H1 (cell line): ENCODE data around the gene ASRGL1. TPM values are rescaled to one million over a fixed set of nuclear protein-coding genes. Genes with fewer than 3 reads are reported as not detected.

Experiments used
- CTCF ChIA-PET: fragments of 300-600 bp; sonication (Branson Sonifier 250); formaldehyde crosslinking; loops from one replicate; lab custom pipeline; 2021; ENCODE audit not compliant: partially characterized antibody; lab: Charles Lee
- POLR2A ChIA-PET: fragments of 300-600 bp; sonication (Branson Sonifier 250); formaldehyde crosslinking; loops from one replicate; lab custom pipeline; 2021; ENCODE audit warnings: inconsistent platforms; ENCODE audit not compliant: partially characterized antibody; lab: Charles Lee
- DNase-seq, 2 experiments: peaks; one replicate each; pipeline versions ENCODE4 v3.0.0 to v3.0.0-alpha.2; 2010 to 2022; ENCODE audit warnings: low spot score in 2 of 2, low read depth in 1 of 2, mixed read lengths in 1 of 2
- FAIRE-seq: peaks from 2 replicates; lab custom pipeline; 2011; peaks lifted over from hg19 to GRCh38; lab: Jason Lieb, UNC
- H2AFZ ChIP-seq: 2 replicates; pipeline ENCODE4 v1.8.1; 2012; ENCODE audit warnings: low read length, inconsistent platforms
- H2AK5ac ChIP-seq: 2 replicates; pipeline ENCODE4 v1.6.1; 2013; ENCODE audit warnings: low read depth, low read length
- H2BK120ac ChIP-seq: replicated peaks from 2 replicates; pipeline ENCODE3; 2013; ENCODE audit warnings: low read depth, low read length, inconsistent platforms
- H2BK12ac ChIP-seq: 2 replicates; pipeline ENCODE4 v1.6.1; 2013; ENCODE audit warnings: low read depth, low read length
- H2BK15ac ChIP-seq: 2 replicates; pipeline ENCODE4 v1.6.1; 2013; ENCODE audit warnings: low read length
- H2BK20ac ChIP-seq: 2 replicates; pipeline ENCODE4 v1.6.1; 2013; ENCODE audit warnings: low read length
- H2BK5ac ChIP-seq: 2 replicates; pipeline ENCODE4 v1.6.1; 2013; ENCODE audit warnings: low read depth, low read length
- H3K14ac ChIP-seq: 2 replicates; pipeline ENCODE4 v1.6.1; 2013; ENCODE audit warnings: inconsistent platforms; ENCODE audit not compliant: insufficient read length
- H3K18ac ChIP-seq: 2 replicates; pipeline ENCODE4 v1.6.1; 2013; ENCODE audit warnings: low read length; ENCODE audit errors: extremely low read depth
- H3K23ac ChIP-seq: 2 replicates; pipeline ENCODE4 v1.6.1; 2013; ENCODE audit warnings: inconsistent platforms; ENCODE audit not compliant: insufficient read length
- H3K23me2 ChIP-seq: 2 replicates; pipeline ENCODE4 v1.6.1; 2013; ENCODE audit warnings: low read depth, low read length
- H3K27ac ChIP-seq: 2 replicates; pipeline ENCODE4 v1.6.1; 2011; ENCODE audit warnings: low read depth, low read length, inconsistent platforms
- H3K27me3 ChIP-seq, 4 experiments: replicated peaks in 1 of 4; 1 replicate in 1 of 4; 2 replicates in 3 of 4; pipeline versions ENCODE4 v1.6.1 to v1.8.1; 2011 to 2013; ENCODE audit warnings: low read length in 3 of 4, mild to moderate bottlenecking in 3 of 4, inconsistent platforms in 2 of 4, mixed read lengths in 2 of 4, moderate library complexity in 1 of 4; ENCODE audit not compliant: control insufficient read depth in 3 of 4, insufficient read depth in 3 of 4; ENCODE audit errors: extremely low read depth in 1 of 4
- H3K36me3 ChIP-seq, 4 experiments: 2 replicates each; pipeline versions ENCODE4 v1.6.1 to v1.8.1; 2011 to 2013; ENCODE audit warnings: mild to moderate bottlenecking in 4 of 4, low read length in 3 of 4, moderate library complexity in 2 of 4, control low read depth in 1 of 4, inconsistent platforms in 1 of 4; ENCODE audit not compliant: insufficient read depth in 4 of 4, control insufficient read depth in 2 of 4
- H3K4ac ChIP-seq: replicated peaks from 2 replicates; pipeline ENCODE3; 2013; ENCODE audit warnings: low read length, low read depth, mixed read lengths, inconsistent platforms; ENCODE audit not compliant: insufficient read length
- H3K4me1 ChIP-seq, 4 experiments: replicated peaks in 1 of 4; 1 replicate in 1 of 4; 2 replicates in 3 of 4; pipeline versions ENCODE4 v1.6.1 to v1.8.1; 2011 to 2013; ENCODE audit warnings: low read length in 3 of 4, inconsistent platforms in 2 of 4, mixed read lengths in 1 of 4; ENCODE audit not compliant: insufficient read depth in 4 of 4, control insufficient read depth in 3 of 4
- H3K4me2 ChIP-seq, 2 experiments: 2 replicates each; pipeline versions ENCODE4 v1.6.1 to v1.8.1; 2011 to 2013; ENCODE audit warnings: low read depth in 2 of 2, low read length in 2 of 2, control low read depth in 1 of 2, inconsistent platforms in 1 of 2, mild to moderate bottlenecking in 1 of 2; ENCODE audit not compliant: insufficient read depth in 1 of 2
- H3K4me3 ChIP-seq, 4 experiments: fragments of 200-600, 300-600 bp in 1 of 4; sonication (generic), shearing (Covaris generic), sonication (Bioruptor Twin) in 1 of 4; 2 replicates each; pipeline versions ENCODE4 v1.5.1 to v1.8.1; 2011 to 2016; ENCODE audit warnings: low read length in 4 of 4, low read depth in 3 of 4, control low read depth in 2 of 4, inconsistent platforms in 2 of 4, mild to moderate bottlenecking in 2 of 4, mixed read lengths in 1 of 4, moderate library complexity in 1 of 4; ENCODE audit not compliant: insufficient read depth in 2 of 4; ENCODE audit errors: extremely low read depth in 1 of 4
- H3K56ac ChIP-seq: replicated peaks from 2 replicates; pipeline ENCODE3; 2013; ENCODE audit warnings: low read depth, mild to moderate bottlenecking, mixed read lengths, low read length, inconsistent platforms; ENCODE audit not compliant: insufficient read length
- H3K79me1 ChIP-seq: 2 replicates; pipeline ENCODE4 v1.6.1; 2013; ENCODE audit warnings: low read depth, low read length, control low read depth
- H3K79me2 ChIP-seq, 2 experiments: 2 replicates each; pipeline versions ENCODE4 v1.6.1 to v1.8.1; 2012 to 2013; ENCODE audit warnings: low read length in 2 of 2, mild to moderate bottlenecking in 2 of 2, inconsistent platforms in 1 of 2; ENCODE audit not compliant: insufficient read depth in 2 of 2, control insufficient read depth in 1 of 2
- H3K9ac ChIP-seq, 4 experiments: replicated peaks in 1 of 4; 1 replicate in 1 of 4; 2 replicates in 3 of 4; pipeline versions ENCODE4 v1.6.1 to v1.8.1; 2011 to 2013; ENCODE audit warnings: low read depth in 3 of 4, low read length in 3 of 4, control low read depth in 2 of 4, mild to moderate bottlenecking in 2 of 4, moderate library complexity in 2 of 4, inconsistent platforms in 1 of 4; ENCODE audit errors: extremely low read depth in 1 of 4
- H3K9me3 ChIP-seq, 2 experiments: 2 replicates each; pipeline versions ENCODE4 v1.6.1 to v1.8.1; 2012 to 2013; ENCODE audit warnings: mild to moderate bottlenecking in 2 of 2, moderate library complexity in 2 of 2, control low read depth in 1 of 2, inconsistent platforms in 1 of 2, low read depth in 1 of 2, low read length in 1 of 2, mixed read lengths in 1 of 2; ENCODE audit not compliant: insufficient read depth in 2 of 2
- H4K20me1 ChIP-seq, 2 experiments: replicated peaks in 1 of 2; 2 replicates each; pipeline versions ENCODE3 to v1.8.1; 2011 to 2013; ENCODE audit warnings: inconsistent platforms in 2 of 2, low read length in 2 of 2, mild to moderate bottlenecking in 1 of 2; ENCODE audit not compliant: insufficient read depth in 2 of 2, control insufficient read depth in 1 of 2
- H4K5ac ChIP-seq: 2 replicates; pipeline ENCODE4 v1.6.1; 2013; ENCODE audit warnings: low read length, low read depth, mixed read lengths, inconsistent platforms; ENCODE audit not compliant: insufficient read length
- H4K8ac ChIP-seq: 2 replicates; pipeline ENCODE4 v1.8.0; 2013; ENCODE audit warnings: mild to moderate bottlenecking, moderate library complexity, low read length, inconsistent platforms; ENCODE audit not compliant: insufficient read depth; ENCODE audit errors: extremely low read depth
- H4K91ac ChIP-seq: replicated peaks from 2 replicates; pipeline ENCODE3; 2013; ENCODE audit warnings: low read length, mixed read lengths, inconsistent platforms; ENCODE audit not compliant: insufficient read length
- ASH2L ChIP-seq: fragments of 200-600, 300-600 bp; sonication (generic); IDR thresholded peaks from one replicate; pipeline ENCODE4 v1.7.1; 2017; ENCODE audit warnings: low read length
- CBX8 ChIP-seq: fragments of 300-800, 300-1000 bp; sonication (generic); IDR thresholded peaks from 2 replicates; pipeline ENCODE4 v1.7.1; 2016; ENCODE audit warnings: low read depth, low read length, borderline replicate concordance
- CHD1 ChIP-seq: IDR thresholded peaks from 2 replicates; pipeline ENCODE4 v1.6.1; 2012; ENCODE audit warnings: low read depth, low read length, improper control_type of control experiment
- CHD2 ChIP-seq: IDR thresholded peaks from 2 replicates; pipeline ENCODE4 v1.6.1; 2012; ENCODE audit warnings: low read length, improper control_type of control experiment
- EZH2 ChIP-seq: fragments of 200-600 bp; sonication (generic); IDR thresholded peaks from 2 replicates; pipeline ENCODE4 v1.7.1; 2012; ENCODE audit warnings: low read depth, mild to moderate bottlenecking, moderate library complexity, low read length, inconsistent platforms; ENCODE audit not compliant: severe bottlenecking
- HDAC2 ChIP-seq, 2 experiments: fragments of 300-600 bp in 1 of 2; sonication (generic) in 1 of 2; IDR thresholded peaks; 2 replicates each; pipeline ENCODE4 v1.6.1; 2011 to 2012; ENCODE audit warnings: low read depth in 2 of 2, low read length in 2 of 2, mild to moderate bottlenecking in 2 of 2, moderate library complexity in 2 of 2, borderline replicate concordance in 1 of 2, inconsistent platforms in 1 of 2
- JUND ChIP-seq: IDR thresholded peaks from 2 replicates; pipeline ENCODE4 v1.6.1; 2011; ENCODE audit warnings: mild to moderate bottlenecking, improper control_type of control experiment, low read length
- KDM1A ChIP-seq: fragments of 200-600, 300-600 bp; sonication (generic); IDR thresholded peaks from 2 replicates; pipeline ENCODE4 v1.7.1; 2016; ENCODE audit warnings: mild to moderate bottlenecking, low read length, borderline replicate concordance
- MAFK ChIP-seq: IDR thresholded peaks from 2 replicates; pipeline ENCODE4 v1.6.1; 2012; ENCODE audit warnings: low read depth, mild to moderate bottlenecking, improper control_type of control experiment, low read length
- SIN3A ChIP-seq, 2 experiments: IDR thresholded peaks in 1 of 2; conservative IDR thresholded peaks in 1 of 2; 2 replicates each; pipeline ENCODE4 v1.6.1; 2011 to 2012; ENCODE audit warnings: low read length in 2 of 2, improper control_type of control experiment in 1 of 2, low read depth in 1 of 2, mild to moderate bottlenecking in 1 of 2
- SIRT6 ChIP-seq: IDR thresholded peaks from one replicate; pipeline ENCODE4 v1.7.1; 2012; ENCODE audit warnings: low read length, inconsistent platforms
- SIX5 ChIP-seq: IDR thresholded peaks from 2 replicates; pipeline ENCODE4 v1.6.1; 2011; ENCODE audit warnings: mild to moderate bottlenecking, low read depth, low read length
- SRF ChIP-seq: IDR thresholded peaks from 2 replicates; pipeline ENCODE4 v1.6.1; 2011; ENCODE audit warnings: mild to moderate bottlenecking, low read depth, low read length, moderate library complexity
- YY1 ChIP-seq: IDR thresholded peaks from 2 replicates; pipeline ENCODE4 v1.6.1; 2011; ENCODE audit warnings: low read depth, mild to moderate bottlenecking, low read length
- WGBS, 2 experiments: shearing (Covaris generic) in 1 of 2; methylation state at CpG; one replicate each; pipeline versions ENCODE4 v1.1.6 to v1.1.7; 2013 to 2015; ENCODE audit warnings: low lambda C conversion rate in 2 of 2, mixed read lengths in 2 of 2, inconsistent platforms in 1 of 2, low coverage in 1 of 2, missing lambda C conversion rate in 1 of 2; ENCODE audit not compliant: insufficient replicate concordance in 2 of 2, insufficient coverage in 1 of 2, insufficient read length in 1 of 2; ENCODE audit errors: extremely low coverage in 1 of 2, missing lambda C conversion rate in 1 of 2; 5-methylcytosine and 5-hydroxymethylcytosine counted together
- polyA plus RNA-seq, 7 experiments: library from polyadenylated mRNA; depleted of rRNA in 3 of 7; stranded (reverse) in 5 of 7; unstranded in 2 of 7; fragments of >200 nt in 5 of 7; fragments of 200-250 nt in 2 of 7; gene quantifications; 1 replicate in 5 of 7; 2 replicates in 1 of 7; 4 replicates in 1 of 7; pipeline versions ENCODE4 v1.2.1 to v1.2.3, GENCODE V29; 2011 to 2013; ENCODE audit warnings: missing spikeins in 2 of 7, mixed read lengths in 2 of 7
- total RNA-seq: library from RNA; stranded (reverse); fragmentation: NEBNext Ultra II Directional; extraction: Animal tissue kit (Norgen Biotek cat#: 25700); gene quantifications from 2 replicates; pipeline ENCODE4 v1.2.1, GENCODE V29; 2021

ASRGL1 gene
- total and polyA plus RNA-seq, 2 of the 8 experiments (the other 6 are each of a cell fraction or from before 2014, with no cell fraction given), result 19.9 to 23.5 TPM

DNA sequence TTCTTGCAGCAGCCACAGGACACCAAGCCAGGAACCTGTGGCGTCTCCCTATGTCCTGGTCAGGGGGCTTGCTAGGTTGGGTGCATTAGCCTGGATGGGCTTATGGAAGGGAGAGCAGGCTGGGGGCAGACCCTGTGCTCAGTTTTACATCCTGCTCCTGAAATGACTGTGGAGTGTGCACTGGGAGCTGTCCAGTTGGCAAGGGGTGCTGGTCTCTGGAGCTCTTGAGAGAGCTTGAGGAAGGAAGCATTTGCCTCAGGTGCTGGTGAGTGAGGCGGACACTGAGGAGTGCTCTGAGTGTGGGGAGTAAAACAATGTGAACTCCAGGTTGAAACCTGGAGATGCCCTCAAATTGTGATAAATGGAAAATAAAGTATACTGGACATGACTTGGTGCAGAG, 41.7 kb upstream of the ASRGL1 start:
- H3K4me2 ChIP-seq, result no peak overlapping the region
- H3K9ac ChIP-seq, result no peak overlapping the region
- H3K4me1 ChIP-seq, result no peaks in the 10 kb centered on the region
- H3K79me1 ChIP-seq, result no peaks in the 10 kb centered on the region
- H4K8ac ChIP-seq, result no peak overlapping the region
- FAIRE-seq (no peak), DNase-seq (no peak)
- no peak overlapping the region for H2BK15ac ChIP-seq
- H2BK5ac ChIP-seq, result no peak overlapping the region
- H3K36me3 ChIP-seq, result no peaks in the 10 kb centered on the region
- CTCF ChIA-PET, result interaction anchor here (1.2 to 1.5 kb wide), 2 partner anchors 52 to 124 kb away, joined by 3 read pairs; no protein-coding TSS in a partner anchor
- no peak overlapping the region for H2BK20ac ChIP-seq
- H3K4ac ChIP-seq, result no peak overlapping the region
- H3K23me2 ChIP-seq, result no peaks in the 10 kb centered on the region
- no peaks in the 10 kb centered on the region; a peak in 1 of 7 replicates for H3K27me3 ChIP-seq
- no peak overlapping the region for H3K18ac ChIP-seq
- H2BK120ac ChIP-seq, result no peak overlapping the region
- no peak overlapping the region for H2BK12ac ChIP-seq
- WGBS, 2 experiments, result 90% methylated on average over 2 of the region's 2 CpGs; no CpG with 5 or more reads in 1 of the 2 experiments
- H4K20me1 ChIP-seq, result no peaks in the 10 kb centered on the region
- no peak overlapping the region for H3K4me3 ChIP-seq
- POLR2A ChIA-PET, result no interaction called here
- no peak overlapping the region for H3K14ac ChIP-seq
- H3K23ac ChIP-seq, result no peak overlapping the region
- no peak overlapping the region for H4K91ac ChIP-seq
- no peaks in the 10 kb centered on the region for H3K79me2 ChIP-seq
- H3K9me3 ChIP-seq, result no peaks in the 10 kb centered on the region
- no peak overlapping the region for H4K5ac ChIP-seq
- H2AK5ac ChIP-seq, result no peak overlapping the region
- no peak for TF ChIP-seq YY1
- no peak for TF ChIP-seq CHD1
- no peak for TF ChIP-seq ASH2L
- no peak for TF ChIP-seq SIX5
- no peak for TF ChIP-seq HDAC2 (IDR thresholded peaks at IDR 0.05; ENCODE audit: borderline replicate concordance in 1 of 2, low read depth in 2 of 2, low read length in 2 of 2)
- no peak for TF ChIP-seq KDM1A
- TF ChIP-seq JUND, result no peak
- TF ChIP-seq CHD2, result no peak
- no peak for TF ChIP-seq SRF
- no peak for TF ChIP-seq MAFK
- no peak for TF ChIP-seq CBX8
- no peak for TF ChIP-seq EZH2
- no peak for TF ChIP-seq SIRT6
- no peak for TF ChIP-seq SIN3A (conservative IDR thresholded peaks at IDR 0.05 in 1 of 2, IDR thresholded peaks at IDR 0.05 in 1 of 2; ENCODE audit: low read depth in 1 of 2, low read length in 2 of 2)
- no peak overlapping the region for H2AFZ ChIP-seq
- H3K27ac ChIP-seq, result no peak overlapping the region
- no peak overlapping the region for H3K56ac ChIP-seq
